Esophagus squamous epithelium (tissue), 5 donors: ENCODE data around the gene OPRM1. TPM values are rescaled to one million over a fixed set of nuclear protein-coding genes. Genes with fewer than 3 reads are reported as not detected.

Experiments
- DNase-seq: peaks from one replicate; lab custom pipeline; 2025; lab: John Stamatoyannopoulos, UW
- H3K27ac ChIP-seq, 4 donors: fragments of 200-600 bp; sonication (generic); one replicate each; pipeline ENCODE4 v1.5.1; 2016 to 2019; ENCODE audit warnings: mild to moderate bottlenecking in 1 of 4
- H3K27me3 ChIP-seq, 4 donors: fragments of 200-600 bp; sonication (generic); 1 replicate in 3 of 4; 2 replicates in 1 of 4; pipeline versions ENCODE4 v1.5.1 to v1.6.0; 2017 to 2021; ENCODE audit warnings: antibody characterized with exemption in 1 of 4
- H3K36me3 ChIP-seq, 3 donors: fragments of 200-600 bp; sonication (generic); one replicate each; pipeline ENCODE4 v1.5.1; 2016 to 2019
- H3K4me1 ChIP-seq, 3 donors: fragments of 200-600 bp; sonication (generic); one replicate each; pipeline ENCODE4 v1.5.1; 2017 to 2019
- H3K4me3 ChIP-seq, 4 donors: fragments of 200-600 bp; sonication (generic); 1 replicate in 3 of 4; 2 replicates in 1 of 4; pipeline ENCODE4 v1.5.1; 2016 to 2019; ENCODE audit warnings: mild to moderate bottlenecking in 2 of 4, moderate library complexity in 1 of 4
- H3K9me3 ChIP-seq, 3 donors: fragments of 200-600 bp; sonication (generic); one replicate each; pipeline ENCODE4 v1.5.1; 2016 to 2019
- POLR2A ChIP-seq, 4 donors: fragments of 450-650 bp; IDR thresholded peaks; one replicate each; pipeline ENCODE4 v1.6.1; 2017; ENCODE audit warnings: antibody characterized with exemption in 4 of 4, mild to moderate bottlenecking in 4 of 4, moderate library complexity in 3 of 4
- WGBS, 2 donors: methylation state at CpG; one replicate each; pipeline ENCODE4 v1.1.5; 2018; 5-methylcytosine and 5-hydroxymethylcytosine counted together
- intact Hi-C: fragments of 100-400 bp; cut with DNase I; formaldehyde crosslinking; loops from one replicate; pipeline ENCODE4 v1.15.0; 2022
- total RNA-seq, 4 donors: library from RNA; depleted of rRNA; stranded (reverse); fragments of >200 nt; gene quantifications; one replicate each; pipeline ENCODE4 v1.1.0, GENCODE V29; 2016
- TF ChIP-seq, protein P1 (sequence below), 6 experiments: fragments of 450-650 bp in 4 of 6; fragments of 200-600 bp in 2 of 6; sonication (generic) in 2 of 6; IDR thresholded peaks; one replicate each; pipeline ENCODE4 v1.5.1; 2016 to 2019; ENCODE audit warnings: antibody characterized with exemption in 6 of 6, mild to moderate bottlenecking in 4 of 6, moderate library complexity in 4 of 6
- donor health status: DM: yes; HTN: yes; CAD: no.

The OPRM1 gene
- total RNA-seq, 4 donors from 2014 or later = not detected

DNA sequence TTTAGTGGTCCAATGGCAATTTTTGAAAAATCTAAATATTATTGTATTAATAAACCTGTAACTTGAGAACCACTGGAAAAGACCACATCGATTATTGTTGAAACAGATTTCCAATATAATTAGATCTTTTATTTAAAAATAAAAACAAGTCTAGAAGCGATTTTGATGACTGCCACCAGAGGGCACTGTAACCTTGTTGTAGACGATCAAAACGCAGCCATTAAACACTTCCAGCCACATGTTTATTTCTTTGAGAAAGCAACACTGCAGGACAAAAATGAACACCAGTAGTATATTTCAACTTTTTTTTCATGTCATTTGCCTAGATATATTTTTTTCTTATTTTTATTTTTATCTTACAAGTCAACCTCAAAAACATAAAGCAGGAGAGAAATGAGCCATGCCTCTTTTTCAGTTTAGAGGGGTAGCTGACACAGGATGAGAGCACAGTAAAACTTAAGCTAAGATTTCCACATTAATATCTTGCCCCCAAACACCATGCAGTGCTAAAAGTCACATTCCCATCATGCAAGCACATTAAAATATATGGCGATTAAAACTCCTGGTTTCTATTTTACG lies 115.4 kb downstream of the OPRM1 start:
- peaks cover 0 to 23% (median 16%) of the 10 kb centered on the region in 3 donors for H3K4me1 ChIP-seq
- H3K27me3 ChIP-seq = no peaks in the 10 kb centered on the region
- intact Hi-C loops = no loop called here
- no peak for DNase-seq
- H3K36me3 ChIP-seq = no peaks in the 10 kb centered on the region
- H3K27ac ChIP-seq = no peak overlapping the region
- 30 to 33% methylated on average over 6 of the region's 6 CpGs for WGBS, 2 donors
- TF ChIP-seq POLR2A (IDR thresholded peaks at IDR 0.05) = no peak
- TF ChIP-seq, protein P1, sequence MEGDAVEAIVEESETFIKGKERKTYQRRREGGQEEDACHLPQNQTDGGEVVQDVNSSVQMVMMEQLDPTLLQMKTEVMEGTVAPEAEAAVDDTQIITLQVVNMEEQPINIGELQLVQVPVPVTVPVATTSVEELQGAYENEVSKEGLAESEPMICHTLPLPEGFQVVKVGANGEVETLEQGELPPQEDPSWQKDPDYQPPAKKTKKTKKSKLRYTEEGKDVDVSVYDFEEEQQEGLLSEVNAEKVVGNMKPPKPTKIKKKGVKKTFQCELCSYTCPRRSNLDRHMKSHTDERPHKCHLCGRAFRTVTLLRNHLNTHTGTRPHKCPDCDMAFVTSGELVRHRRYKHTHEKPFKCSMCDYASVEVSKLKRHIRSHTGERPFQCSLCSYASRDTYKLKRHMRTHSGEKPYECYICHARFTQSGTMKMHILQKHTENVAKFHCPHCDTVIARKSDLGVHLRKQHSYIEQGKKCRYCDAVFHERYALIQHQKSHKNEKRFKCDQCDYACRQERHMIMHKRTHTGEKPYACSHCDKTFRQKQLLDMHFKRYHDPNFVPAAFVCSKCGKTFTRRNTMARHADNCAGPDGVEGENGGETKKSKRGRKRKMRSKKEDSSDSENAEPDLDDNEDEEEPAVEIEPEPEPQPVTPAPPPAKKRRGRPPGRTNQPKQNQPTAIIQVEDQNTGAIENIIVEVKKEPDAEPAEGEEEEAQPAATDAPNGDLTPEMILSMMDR (IDR thresholded peaks at IDR 0.05) = peak; percentile 60 to 89 (median 84)
- H3K9me3 ChIP-seq = no peaks in the 10 kb centered on the region
- no peak overlapping the region for H3K4me3 ChIP-seq

DNA sequence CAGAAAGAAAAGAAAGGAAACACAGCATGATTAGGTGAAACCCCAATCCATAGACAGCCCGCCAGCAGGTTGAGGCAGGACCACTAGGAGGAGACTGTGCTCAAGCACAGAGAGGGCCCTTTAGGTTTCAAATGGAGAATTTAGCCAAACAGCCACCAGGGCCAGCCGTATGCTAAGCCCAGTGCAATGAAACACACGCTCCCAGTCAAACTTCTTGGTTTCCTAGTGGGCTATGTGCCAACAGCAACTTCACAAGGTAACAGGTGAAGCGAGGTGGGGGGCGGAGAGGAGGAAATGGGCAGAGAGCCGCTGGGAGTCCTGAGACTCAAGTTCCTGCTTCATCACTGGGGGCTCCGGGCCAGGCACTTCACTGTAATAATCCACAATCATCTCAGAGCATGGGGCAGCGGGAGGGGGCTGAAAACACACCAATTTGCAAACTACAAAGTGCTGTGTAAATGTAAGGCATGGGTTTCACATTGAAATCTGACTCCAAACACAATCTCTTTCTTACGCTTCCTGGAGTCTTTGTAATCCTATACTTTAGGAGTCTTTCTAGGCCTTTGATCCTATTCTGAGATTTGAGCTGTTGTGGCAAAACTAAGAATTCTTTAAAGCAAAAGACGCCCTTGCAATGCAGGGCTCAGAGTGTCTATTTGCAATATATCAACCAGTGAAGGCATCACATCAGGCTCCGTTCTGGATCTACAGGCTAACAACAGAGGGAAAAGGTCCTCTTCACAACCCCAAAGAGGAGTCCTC lies 117.3 kb downstream of the OPRM1 start:
- Histone ChIP-seq H3K9me3 (no peaks in the 10 kb centered on the region), H3K27ac (no peak overlapping the region), H3K4me1 (peaks cover 0 to 22% (median 16%) of the 10 kb centered on the region in 3 donors), H3K27me3 (no peaks in the 10 kb centered on the region), H3K4me3 (no peak overlapping the region), H3K36me3 (no peaks in the 10 kb centered on the region)
- WGBS, 2 donors = 51 to 56% methylated on average over 11 of the region's 11 CpGs
- no peak for DNase-seq
- no peak for TF ChIP-seq POLR2A (IDR thresholded peaks at IDR 0.05)
- TF ChIP-seq, protein P1 (IDR thresholded peaks at IDR 0.05) = peak; percentile 29 to 74 (median 66)
- intact Hi-C loops = loop anchor here (5.0 kb wide), 1 partner anchor 121 kb away; no protein-coding TSS in a partner anchor

DNA sequence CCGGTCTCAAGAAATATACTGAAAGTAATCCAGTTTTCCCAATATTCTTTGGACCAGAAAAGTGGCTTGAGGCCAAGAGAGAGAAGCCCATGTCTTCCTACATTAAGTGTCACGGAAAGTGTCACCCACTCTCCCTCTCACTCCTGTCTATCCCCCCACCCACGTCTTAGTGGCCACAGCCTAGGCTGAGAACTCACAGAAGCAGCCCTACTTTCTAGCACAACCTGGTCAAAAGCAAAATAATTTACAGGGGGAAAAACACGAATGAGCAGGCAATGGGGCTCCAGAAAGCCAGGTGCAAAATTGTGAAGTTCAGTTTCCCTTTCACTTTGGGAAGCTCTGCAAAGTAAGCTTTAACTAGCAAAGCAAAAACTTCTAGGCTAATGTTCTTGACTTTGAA lies 118.0 kb downstream of the OPRM1 start:
- TF ChIP-seq, protein P1 (IDR thresholded peaks at IDR 0.05) = no peak
- TF ChIP-seq POLR2A (IDR thresholded peaks at IDR 0.05) = no peak
- intact Hi-C loops = loop anchor here (5.0 kb wide), 1 partner anchor 120 kb away; no protein-coding TSS in a partner anchor
- no peaks in the 10 kb centered on the region for H3K27me3 ChIP-seq
- H3K4me1 ChIP-seq = peaks cover 0 to 16% (median 16%) of the 10 kb centered on the region in 3 donors
- 48 to 58% methylated on average over 4 of the region's 4 CpGs for WGBS, 2 donors
- no peaks in the 10 kb centered on the region for H3K36me3 ChIP-seq
- no peak for DNase-seq
- H3K9me3 ChIP-seq = no peaks in the 10 kb centered on the region
- peak overlapping the region in 2 of 4 donors; percentile 12 to 13 for H3K27ac ChIP-seq
- H3K4me3 ChIP-seq = peak overlapping the region in 1 of 4 donors; percentile 15

DNA sequence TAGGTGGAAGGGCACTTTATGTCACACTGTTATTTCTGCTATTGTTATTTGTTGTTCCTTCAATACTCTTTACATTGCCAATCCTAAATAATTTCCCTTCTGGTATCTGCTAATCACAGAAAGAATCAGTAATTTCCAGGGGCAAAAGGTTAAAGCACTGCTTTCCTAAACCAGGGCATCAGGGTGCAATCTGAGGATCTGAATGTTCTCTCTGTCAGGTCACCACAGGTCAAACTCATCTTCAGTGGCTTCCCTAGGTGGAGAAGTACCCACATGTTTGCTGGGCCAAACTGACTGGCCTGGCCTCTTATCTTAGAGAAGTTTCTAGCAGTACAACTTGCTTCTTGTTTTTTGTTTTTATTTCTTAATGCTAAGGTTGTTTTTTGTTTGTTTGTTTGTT lies 118.7 kb downstream of the OPRM1 start:
- peaks cover 0 to 16% (median 16%) of the 10 kb centered on the region in 3 donors for H3K4me1 ChIP-seq
- DNase-seq = no peak
- H3K9me3 ChIP-seq = no peaks in the 10 kb centered on the region
- H3K36me3 ChIP-seq = no peaks in the 10 kb centered on the region
- intact Hi-C loops = loop anchor here (5.0 kb wide), 1 partner anchor 120 kb away; no protein-coding TSS in a partner anchor
- peak overlapping the region in 1 of 4 donors; percentile 13 for H3K27ac ChIP-seq
- no peaks in the 10 kb centered on the region for H3K27me3 ChIP-seq
- H3K4me3 ChIP-seq = peak overlapping the region in 1 of 4 donors; percentile 15
- TF ChIP-seq, protein P1 (IDR thresholded peaks at IDR 0.05) = no peak
- TF ChIP-seq POLR2A (IDR thresholded peaks at IDR 0.05) = no peak

DNA sequence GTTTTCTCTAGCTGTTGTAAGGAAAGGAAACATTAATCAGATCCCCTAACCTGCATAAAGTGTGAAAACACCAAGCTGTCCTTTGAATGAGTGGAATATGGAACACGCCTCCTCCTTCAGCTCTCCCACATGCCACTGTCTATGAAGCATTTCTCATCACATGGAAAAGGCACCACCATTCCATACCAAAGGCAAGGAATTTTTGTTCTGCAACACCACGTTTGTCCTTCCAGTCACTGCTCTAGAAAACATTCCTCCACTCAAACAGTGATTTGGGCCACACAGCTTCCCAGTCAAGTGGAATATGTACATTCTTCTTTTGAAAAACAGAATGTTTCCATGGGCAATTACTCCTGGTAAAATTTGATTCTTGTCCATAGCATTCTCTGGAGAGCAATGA lies 120.1 kb downstream of the OPRM1 start:
- Histone ChIP-seq H3K36me3 (no peaks in the 10 kb centered on the region), H3K9me3 (no peaks in the 10 kb centered on the region), H3K4me3 (no peak overlapping the region), H3K27ac (no peak overlapping the region), H3K4me1 (peaks cover 0 to 19% (median 16%) of the 10 kb centered on the region in 3 donors), H3K27me3 (no peaks in the 10 kb centered on the region)
- intact Hi-C loops = loop anchor here (5.0 kb wide), 1 partner anchor 118 kb away; no protein-coding TSS in a partner anchor
- TF ChIP-seq, protein P1 (IDR thresholded peaks at IDR 0.05) = no peak
- no peak for TF ChIP-seq POLR2A (IDR thresholded peaks at IDR 0.05)
- WGBS, 2 donors = 76 to 96% methylated on average over 2 of the region's 2 CpGs
- DNase-seq = no peak
